NCI-H2107 treated with DMSO at 0.1 percent for 48 hours (cell line): Measurements from ENCODE around the gene CNTNAP5.

Experiments
- DNase-seq: peaks from one replicate; lab custom pipeline; 2025; ENCODE audit not compliant: unreplicated experiment; lab: John Stamatoyannopoulos, UW

The CNTNAP5 gene

GRCh38 chr2:124589971-124590370 lies 564.9 kb downstream of the CNTNAP5 start:
- no peak for DNase-seq

- DNase-seq, result no peak
Measured at GRCh38 chr2:124602759-124603158, 577.7 kb downstream of the CNTNAP5 start.

GRCh38 chr2:124604940-124605339 lies 579.9 kb downstream of the CNTNAP5 start:
- no peak for DNase-seq

GRCh38 chr2:124607679-124608078 lies 582.6 kb downstream of the CNTNAP5 start:
- no peak for DNase-seq

GRCh38 chr2:124609667-124610066 lies 584.6 kb downstream of the CNTNAP5 start:
- no peak for DNase-seq

GRCh38 chr2:124610141-124610540 lies 585.1 kb downstream of the CNTNAP5 start:
- DNase-seq, result no peak

- peak; percentile 19 for DNase-seq
Measured at GRCh38 chr2:124610866-124611265, 585.8 kb downstream of the CNTNAP5 start.

- DNase-seq, result no peak
Measured at GRCh38 chr2:124623560-124623959, 598.5 kb downstream of the CNTNAP5 start.

GRCh38 chr2:124625561-124625960 lies 600.5 kb downstream of the CNTNAP5 start:
- no peak for DNase-seq

- DNase-seq, result no peak
Measured at GRCh38 chr2:124626993-124627392, 601.9 kb downstream of the CNTNAP5 start.

GRCh38 chr2:124633812-124634211 lies 608.7 kb downstream of the CNTNAP5 start:
- DNase-seq, result no peak

- DNase-seq, result no peak
Measured at GRCh38 chr2:124639524-124639923, 614.4 kb downstream of the CNTNAP5 start.

- no peak for DNase-seq
Measured at GRCh38 chr2:124640221-124640750, 615.2 kb downstream of the CNTNAP5 start.

GRCh38 chr2:124646166-124646815 lies 621.2 kb downstream of the CNTNAP5 start:
- peak; percentile 22 for DNase-seq

GRCh38 chr2:124647245-124647644 lies 622.2 kb downstream of the CNTNAP5 start:
- no peak for DNase-seq

GRCh38 chr2:124647663-124648062 lies 622.6 kb downstream of the CNTNAP5 start:
- no peak for DNase-seq

- DNase-seq, result no peak
Measured at GRCh38 chr2:124649001-124649400, 623.9 kb downstream of the CNTNAP5 start.

- no peak for DNase-seq
Measured at GRCh38 chr2:124652099-124652498, 627.0 kb downstream of the CNTNAP5 start.

- no peak for DNase-seq
Measured at GRCh38 chr2:124658373-124658772, 633.3 kb downstream of the CNTNAP5 start.

- DNase-seq, result no peak
Measured at GRCh38 chr2:124661558-124661957, 636.5 kb downstream of the CNTNAP5 start.

- DNase-seq, result no peak
Measured at GRCh38 chr2:124662946-124663644, 638.0 kb downstream of the CNTNAP5 start.

- no peak for DNase-seq
Measured at GRCh38 chr2:124663645-124663997, 638.5 kb downstream of the CNTNAP5 start.

GRCh38 chr2:124664363-124664762 lies 639.3 kb downstream of the CNTNAP5 start:
- no peak for DNase-seq
